GM08714 (cell line): ENCODE results near the gene NDUFA13.

ENCODE experiments used
- H3K4me3 ChIP-seq: fragments of 200-500 bp; sonication (Bioruptor generic); 2 replicates; pipeline ENCODE4 v1.5.1; 2014; ENCODE audit warnings: mild to moderate bottlenecking, low read length, inconsistent platforms
- ZNF274 ChIP-seq: IDR thresholded peaks from 2 replicates; pipeline ENCODE4 v1.6.1; 2012; ENCODE audit warnings: mild to moderate bottlenecking, low read depth, low read length

The NDUFA13 gene

GRCh38 chr19:19486343-19487076 is 29.5 kb upstream of the NDUFA13 start:
- no peak overlapping the region for H3K4me3 ChIP-seq
- no peak for TF ChIP-seq ZNF274

- no peak for TF ChIP-seq ZNF274
- no peak overlapping the region for H3K4me3 ChIP-seq
Observed at GRCh38 chr19:19487077-19487949, 28.7 kb upstream of the NDUFA13 start.

DNA sequence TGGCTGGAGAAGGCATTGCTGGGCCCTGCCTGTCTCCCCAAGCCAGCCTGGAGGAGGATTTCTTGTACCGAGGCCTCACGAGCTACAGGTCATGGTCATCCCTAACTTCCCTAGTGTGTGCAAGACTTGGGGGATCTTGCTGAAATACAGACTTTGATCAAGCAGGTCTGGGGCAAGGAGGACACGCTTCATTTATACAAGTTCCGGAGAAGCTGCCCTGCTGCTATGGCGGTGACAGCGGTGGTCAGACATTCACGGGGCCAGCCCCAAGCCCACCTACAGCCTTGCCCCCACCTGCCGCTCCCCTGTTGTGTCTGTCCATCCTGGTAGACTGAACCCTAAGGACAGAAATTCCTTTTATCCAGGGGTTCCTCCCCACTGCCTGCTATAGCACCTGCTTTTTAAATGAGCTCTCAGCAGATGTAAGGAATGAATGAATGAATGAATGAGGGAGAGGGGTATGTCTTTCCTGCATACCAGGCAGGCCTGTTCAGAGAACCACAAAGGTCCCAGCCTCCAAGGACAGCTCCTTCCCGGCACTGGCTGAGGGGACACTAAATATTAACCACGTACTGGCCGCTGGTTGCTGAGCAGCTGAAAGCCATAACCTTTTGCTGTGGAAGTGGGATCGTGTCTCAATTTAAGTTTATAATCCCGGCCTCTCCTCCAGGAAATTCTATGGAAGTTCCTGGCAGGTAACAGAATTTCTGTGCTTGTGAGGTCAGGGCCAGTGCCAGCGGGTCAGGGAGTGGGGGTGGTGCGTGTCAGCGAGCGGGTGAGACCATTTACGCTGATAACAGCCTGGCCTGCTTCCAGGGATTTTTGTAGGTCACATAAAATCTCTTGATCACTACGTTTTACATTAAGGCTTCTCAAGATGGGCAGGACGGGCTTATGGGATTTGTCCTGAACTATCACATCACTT is 27.8 kb upstream of the NDUFA13 start:
- TF ChIP-seq ZNF274 = no peak
- no peak overlapping the region for H3K4me3 ChIP-seq

- H3K4me3 ChIP-seq = no peak overlapping the region
- TF ChIP-seq ZNF274 = no peak
Observed at GRCh38 chr19:19488875-19489690, 26.9 kb upstream of the NDUFA13 start.

GRCh38 chr19:19489804-19490204 is 26.2 kb upstream of the NDUFA13 start:
- H3K4me3 ChIP-seq = no peak overlapping the region
- no peak for TF ChIP-seq ZNF274

- TF ChIP-seq ZNF274 = no peak
Observed at GRCh38 chr19:19490214-19490968, 25.6 kb upstream of the NDUFA13 start.

GRCh38 chr19:19491321-19492025 is 24.6 kb upstream of the NDUFA13 start:
- no peak for TF ChIP-seq ZNF274
- no peak overlapping the region for H3K4me3 ChIP-seq

More at GRCh38 chr19:19490214-19490968, 25.6 kb upstream of the NDUFA13 start:
- no peak overlapping the region for H3K4me3 ChIP-seq

DNA sequence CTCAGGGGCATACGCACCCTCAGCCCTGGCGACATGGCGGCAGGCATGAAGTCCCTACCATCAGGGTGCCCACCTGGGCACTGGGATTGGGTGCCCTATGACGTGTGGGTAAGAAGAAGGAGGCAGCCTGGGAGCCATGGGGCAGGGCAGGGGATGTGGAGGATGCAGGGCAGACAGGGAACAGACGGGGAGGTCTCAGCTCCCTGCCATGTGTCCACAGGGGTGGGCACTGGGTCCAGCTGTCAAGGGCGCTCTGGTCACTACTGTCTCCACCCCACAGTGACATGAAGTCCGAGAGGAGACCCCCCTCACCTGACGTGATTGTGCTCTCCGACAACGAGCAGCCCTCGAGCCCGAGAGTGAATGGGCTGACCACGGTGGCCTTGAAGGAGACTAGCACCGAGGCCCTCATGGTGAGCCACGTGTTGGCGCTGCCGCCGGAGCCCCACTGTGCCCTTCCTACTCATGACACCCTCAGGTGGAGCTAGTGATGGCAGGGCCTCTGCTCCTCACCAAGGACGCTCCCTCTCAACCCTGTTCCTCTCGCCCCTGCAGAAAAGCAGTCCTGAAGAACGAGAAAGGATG is 23.9 kb upstream of the NDUFA13 start:
- H3K4me3 ChIP-seq = no peak overlapping the region
- TF ChIP-seq ZNF274 = no peak

GRCh38 chr19:19493841-19494546 is 22.0 kb upstream of the NDUFA13 start:
- H3K4me3 ChIP-seq = no peak overlapping the region
- no peak for TF ChIP-seq ZNF274

DNA sequence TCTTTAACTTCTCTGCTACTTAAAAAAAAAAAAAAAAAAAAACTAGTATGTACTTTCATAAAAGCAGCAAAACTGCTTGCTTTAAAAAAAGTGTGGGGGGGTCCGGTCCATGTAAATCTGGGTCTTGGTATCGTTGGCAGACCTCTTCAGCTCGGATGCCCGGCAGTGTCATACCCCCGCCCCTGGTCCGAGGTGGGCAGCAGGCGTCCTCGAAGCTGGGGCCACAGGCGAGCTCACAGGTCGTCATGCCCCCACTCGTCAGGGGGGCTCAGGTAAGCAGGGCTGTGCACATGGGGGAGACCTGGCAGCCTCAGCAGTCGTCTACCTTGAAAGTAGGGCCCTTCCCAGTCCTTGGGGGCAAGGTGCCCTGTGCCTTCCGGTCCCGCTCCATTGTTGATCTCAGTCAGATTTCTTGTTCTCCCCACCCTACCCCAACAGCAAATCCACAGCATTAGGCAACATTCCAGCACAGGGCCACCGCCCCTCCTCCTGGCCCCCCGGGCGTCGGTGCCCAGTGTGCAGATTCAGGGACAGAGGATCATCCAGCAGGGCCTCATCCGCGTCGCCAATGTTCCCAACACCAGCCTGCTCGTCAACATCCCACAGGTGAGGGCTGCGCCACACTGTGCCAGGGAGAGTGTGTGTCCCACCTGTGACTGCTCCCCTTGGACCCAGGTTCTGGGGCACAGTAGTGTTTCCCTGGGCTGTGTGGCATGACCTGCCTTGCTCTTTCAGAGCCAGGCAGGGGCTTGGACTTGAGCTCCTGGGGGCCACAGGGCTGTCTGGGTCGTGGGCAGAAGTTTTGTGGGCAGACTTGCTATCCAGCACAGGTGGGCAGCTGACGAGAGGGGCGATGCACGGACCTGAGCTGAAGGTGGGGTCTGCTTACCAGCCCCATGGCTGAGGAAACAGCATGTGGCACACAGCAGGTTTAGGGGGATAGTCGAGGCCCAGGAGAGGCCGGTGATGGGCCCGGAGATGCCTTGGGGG is 20.1 kb upstream of the NDUFA13 start:
- TF ChIP-seq ZNF274 = no peak

More for the DNA sequence above, 20.1 kb upstream of the NDUFA13 start:
- no peak overlapping the region for H3K4me3 ChIP-seq
